ENCODE measurements around the gene DDX4. TPM values are rescaled to one million over a fixed set of nuclear protein-coding genes. Genes with fewer than 3 reads are reported as not detected.
"Not testable (repeated sequence)": the region's sequence is repeated elsewhere in the genome, so short reads cannot be mapped to it uniquely, and the experiment has no call there.

Gene DDX4
- not detected for total RNA-seq

GRCh38 chr5:55737793-55738192 lies at the start of gene DDX4:
Gene DDX4, plus strand, starts transcription at chr5:55738061. Its CDS starts 903 bp downstream, at chr5:55738964.
- DNase-seq (ENCODE audit: low spot score) (no peak), ATAC-seq (no peak)

DNA sequence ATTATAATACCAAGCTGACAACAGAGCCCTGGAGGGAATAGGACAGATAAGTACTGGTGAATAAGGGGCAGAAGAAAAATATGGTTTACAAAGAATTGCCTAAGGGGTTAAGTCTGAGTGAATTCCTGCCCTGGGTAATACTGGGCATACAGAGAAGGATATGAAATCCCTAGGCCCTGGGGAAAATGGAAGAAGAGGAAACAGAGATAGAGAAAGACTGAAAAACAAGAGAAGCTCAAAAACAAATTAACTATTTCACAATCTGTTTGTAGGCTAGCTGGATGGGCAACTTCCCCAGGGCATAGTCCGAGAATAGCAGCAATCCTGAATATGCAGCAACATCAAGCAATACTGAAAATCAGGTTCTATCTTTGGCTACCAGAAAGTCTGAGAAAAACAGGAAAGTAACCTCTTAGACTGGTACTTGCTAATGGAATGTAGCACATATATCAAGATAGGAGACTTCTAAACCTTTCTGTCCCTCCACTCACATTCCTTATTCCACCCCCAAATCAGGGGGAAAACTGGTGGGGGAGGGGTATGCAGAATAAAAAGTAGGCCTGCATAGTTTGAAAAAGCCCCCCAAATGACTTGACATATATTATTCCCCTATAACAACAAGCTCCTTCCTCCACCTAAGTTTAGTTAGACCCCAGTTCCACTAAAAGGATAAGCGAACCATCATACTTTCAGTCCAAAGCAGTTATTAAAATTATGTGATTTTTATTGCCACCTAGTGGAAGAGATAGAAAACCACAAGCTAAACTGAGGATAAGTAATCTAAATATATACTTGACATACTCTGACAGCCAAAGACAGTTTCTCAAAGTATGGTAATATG lies 46.4 kb upstream of the DDX4 start:
- ATAC-seq, result peak; percentile 88
- DNase-seq (ENCODE audit: low spot score), result no peak

- ATAC-seq, result no peak
- no peak for DNase-seq (ENCODE audit: low spot score)
Measured at GRCh38 chr5:55692106-55692417, 45.8 kb upstream of the DDX4 start.

GRCh38 chr5:55692509-55692908 lies 45.4 kb upstream of the DDX4 start:
- DNase-seq (ENCODE audit: low spot score), result no peak
- peak; percentile 7 for ATAC-seq

- ATAC-seq (peak; percentile 59), DNase-seq (ENCODE audit: low spot score) (no peak)
Measured at GRCh38 chr5:55694152-55694830, 43.6 kb upstream of the DDX4 start.

DNA sequence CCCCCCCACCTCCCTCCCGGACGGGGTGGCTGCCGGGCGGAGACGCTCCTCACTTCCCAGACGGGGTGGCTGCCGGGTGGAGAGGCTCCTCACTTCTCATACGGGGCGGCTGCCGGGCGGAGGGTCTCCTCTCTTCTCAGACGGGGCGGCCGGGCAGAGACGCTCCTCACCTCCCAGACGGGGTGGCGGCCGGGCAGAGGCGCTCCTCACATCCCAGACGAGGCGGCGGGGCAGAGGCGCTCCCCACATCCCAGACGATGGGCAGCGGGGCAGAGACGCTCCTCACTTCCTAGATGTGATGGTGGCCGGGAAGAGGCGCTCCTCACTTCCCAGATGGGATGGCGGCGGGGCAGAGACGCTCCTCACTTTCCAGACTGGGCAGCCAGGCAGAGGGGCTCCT lies 41.2 kb upstream of the DDX4 start:
- ATAC-seq; DNase-seq (ENCODE audit: low spot score): not testable (repeated sequence)

- DNase-seq (ENCODE audit: low spot score), result no peak
- ATAC-seq, result no peak
Measured at GRCh38 chr5:55699041-55699688, 38.7 kb upstream of the DDX4 start.

DNA sequence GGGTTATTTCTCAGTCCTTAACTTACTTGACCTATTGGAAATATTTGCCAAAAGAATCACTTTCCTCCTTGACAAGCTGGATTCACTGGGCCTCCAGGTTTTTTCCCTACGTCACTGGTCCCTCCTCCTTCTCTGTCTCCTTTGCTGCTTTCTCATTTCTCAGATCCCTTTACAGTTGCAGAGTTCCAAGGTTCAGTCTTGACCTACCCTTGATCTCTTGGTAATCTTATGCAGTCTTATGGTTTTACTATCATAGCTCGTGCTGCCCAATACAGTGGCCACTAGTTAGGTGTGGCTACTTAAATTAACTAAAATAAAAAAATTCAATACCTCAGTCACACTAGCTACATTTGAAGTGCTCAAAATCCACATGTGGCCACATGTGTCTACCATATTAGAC lies 37.1 kb upstream of the DDX4 start:
- ATAC-seq (no peak), DNase-seq (ENCODE audit: low spot score) (no peak)

- DNase-seq (ENCODE audit: low spot score) (no peak), ATAC-seq (no peak)
Measured at GRCh38 chr5:55701462-55702103, 36.3 kb upstream of the DDX4 start.

- ATAC-seq (no peak), DNase-seq (ENCODE audit: low spot score) (no peak)
Measured at GRCh38 chr5:55702598-55703345, 35.1 kb upstream of the DDX4 start.

- no peak for ATAC-seq
Measured at GRCh38 chr5:55706230-55706629, 31.6 kb upstream of the DDX4 start.

DNA sequence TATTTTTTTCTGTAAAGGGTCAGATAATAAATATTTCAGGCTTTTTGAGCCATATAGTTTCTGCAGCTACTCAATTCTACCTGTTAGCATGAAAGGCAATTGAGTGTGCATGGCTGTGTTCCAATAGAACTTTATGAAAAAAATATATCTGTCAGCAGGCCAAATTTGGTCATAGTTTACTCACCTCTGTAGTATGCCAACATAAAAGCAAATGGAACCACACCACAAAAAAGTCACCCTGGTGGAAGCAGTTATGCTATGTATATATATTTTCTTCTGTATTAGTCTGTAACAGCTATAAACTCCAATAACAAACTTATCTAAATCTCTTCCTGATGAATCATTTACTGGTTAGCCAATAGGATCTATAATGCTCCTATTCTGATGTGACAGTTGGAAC lies 29.1 kb upstream of the DDX4 start:
- no peak for ATAC-seq
- DNase-seq (ENCODE audit: low spot score), result no peak

More at GRCh38 chr5:55706230-55706629, 31.6 kb upstream of the DDX4 start:
- no peak for DNase-seq (ENCODE audit: low spot score)

DNA sequence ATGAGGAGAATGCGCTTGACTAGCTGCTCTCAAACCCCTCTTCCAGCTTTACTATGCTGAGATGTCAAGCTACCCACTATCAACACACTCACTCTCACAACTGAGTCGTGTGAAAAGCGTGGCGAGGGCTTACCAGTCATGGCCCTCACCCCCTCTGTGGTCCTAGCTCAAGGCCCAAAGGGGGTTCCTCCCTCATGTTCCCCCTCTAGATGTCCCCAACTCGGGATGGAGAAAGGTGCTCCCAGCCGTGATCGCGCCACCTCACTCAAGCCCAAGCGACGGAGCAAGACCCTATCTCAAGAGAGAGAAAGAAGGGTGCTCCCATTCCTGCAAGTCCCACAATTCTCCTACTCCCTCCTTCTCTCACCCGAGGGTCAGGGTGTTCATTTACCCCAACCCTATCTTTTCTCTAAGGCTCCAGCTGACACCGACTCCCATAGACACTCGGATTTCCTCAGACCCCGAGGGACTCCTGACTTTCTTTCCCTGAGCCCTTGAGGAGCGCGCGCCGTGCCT lies 26.3 kb upstream of the DDX4 start:
- ATAC-seq, result no peak
- DNase-seq (ENCODE audit: low spot score), result no peak

DNA sequence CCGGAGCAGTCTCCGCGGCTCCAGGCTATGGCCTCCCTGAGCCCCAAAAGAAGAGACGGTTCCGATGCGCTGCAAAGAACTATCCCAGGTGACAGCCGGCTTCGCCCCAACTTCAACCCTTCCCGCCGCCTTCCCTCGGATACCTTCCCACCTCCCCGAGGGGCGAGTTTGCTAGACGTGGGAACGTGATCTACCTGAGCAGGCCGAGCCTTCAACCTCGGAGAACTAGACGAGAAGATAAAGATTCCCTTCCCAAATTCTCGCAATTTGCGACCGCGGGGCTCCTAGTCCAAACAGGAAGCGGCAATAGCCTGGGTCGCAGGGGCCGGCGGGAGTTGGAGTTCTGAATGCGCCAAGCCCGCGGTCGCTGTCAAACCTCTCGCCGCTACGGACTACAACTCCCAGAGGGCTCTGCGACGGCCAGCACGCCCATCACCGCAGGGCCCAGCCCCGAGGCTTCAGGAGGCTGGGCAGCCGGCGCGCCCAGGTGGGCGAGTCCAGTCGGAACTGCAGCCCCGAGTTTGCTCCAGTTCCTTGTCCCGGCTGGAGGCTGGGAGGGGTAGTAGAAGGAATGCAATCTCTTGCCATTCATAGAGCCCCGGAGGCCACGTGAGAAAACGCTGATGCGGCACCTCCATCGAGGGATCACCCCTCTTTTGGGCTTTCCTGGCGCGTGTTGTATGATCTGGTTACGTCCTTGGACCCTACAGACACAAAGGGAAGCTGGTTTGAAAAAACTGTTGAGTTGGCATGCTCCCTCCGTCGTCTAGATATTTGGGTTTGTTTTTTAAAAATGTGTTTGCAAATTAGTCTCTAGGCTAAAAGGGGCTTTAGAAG lies 25.6 kb upstream of the DDX4 start, which contains the start of gene SLC38A9:
Gene SLC38A9 (minus strand): TSS at position 302 of the 837 bp plus-strand sequence. CDS start 14,366 bp downstream, outside the sequence.
- ATAC-seq, result peak; percentile 100

GRCh38 chr5:55713871-55714270 lies 24.0 kb upstream of the DDX4 start:
- no peak for DNase-seq (ENCODE audit: low spot score)
- no peak for ATAC-seq

More for the DNA sequence above, 25.6 kb upstream of the DDX4 start, which contains the start of gene SLC38A9:
- peak; percentile 96 for DNase-seq (ENCODE audit: low spot score)

- DNase-seq (ENCODE audit: low spot score) (no peak), ATAC-seq (no peak)
Measured at GRCh38 chr5:55714339-55714738, 23.5 kb upstream of the DDX4 start.

- DNase-seq (ENCODE audit: low spot score) (no peak), ATAC-seq (no peak)
Measured at GRCh38 chr5:55714749-55715148, 23.1 kb upstream of the DDX4 start.

DNA sequence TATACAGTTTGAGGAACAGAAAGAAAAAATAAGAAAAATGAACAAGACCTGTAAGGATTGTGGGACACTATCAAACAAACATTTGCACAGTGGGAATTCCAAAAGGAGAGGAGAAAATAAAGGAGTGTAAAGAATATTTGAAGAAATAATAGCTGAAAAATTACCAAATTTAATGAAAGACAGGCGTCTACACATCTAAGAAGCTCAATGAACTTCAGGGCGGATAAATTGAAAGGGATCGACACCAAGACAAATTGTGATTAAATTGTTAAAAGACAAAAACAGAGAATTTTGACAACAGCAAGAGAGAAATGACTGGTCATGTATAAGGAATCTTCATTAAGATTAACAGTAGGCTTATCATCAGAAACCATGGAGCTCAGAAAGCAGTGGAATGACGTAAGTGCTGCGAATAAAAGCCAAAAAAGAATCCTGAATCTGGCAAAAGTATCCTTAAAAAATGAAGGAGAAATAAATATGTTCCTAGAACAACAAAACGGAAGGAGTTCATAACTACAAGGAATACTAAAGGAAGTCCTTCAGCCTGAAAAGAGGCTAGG lies 22.3 kb upstream of the DDX4 start:
- ATAC-seq, result no peak
- no peak for DNase-seq (ENCODE audit: low spot score)

- not testable (repeated sequence) for ATAC-seq; DNase-seq (ENCODE audit: low spot score)
Measured at GRCh38 chr5:55719026-55719425, 18.8 kb upstream of the DDX4 start.

All from left lobe of liver (tissue), 2 donors.